Body of pancreas (tissue), 4 donors: Measurements from ENCODE around the gene ETFA.

Experiments used
- POLR2A ChIP-seq, 3 donors: fragments of 450-650 bp; IDR thresholded peaks; one replicate each; pipeline ENCODE4 v1.6.1; 2016; ENCODE audit warnings: antibody characterized with exemption in 3 of 3, mild to moderate bottlenecking in 2 of 3
- TF ChIP-seq, protein P1 (sequence below), 7 experiments: fragments of 450-650 bp in 4 of 7; fragments of 200-600 bp in 3 of 7; sonication (generic) in 3 of 7; IDR thresholded peaks; one replicate each; pipeline ENCODE4 v1.5.1; 2016 to 2019; ENCODE audit warnings: antibody characterized with exemption in 7 of 7

- TF ChIP-seq, protein P1, sequence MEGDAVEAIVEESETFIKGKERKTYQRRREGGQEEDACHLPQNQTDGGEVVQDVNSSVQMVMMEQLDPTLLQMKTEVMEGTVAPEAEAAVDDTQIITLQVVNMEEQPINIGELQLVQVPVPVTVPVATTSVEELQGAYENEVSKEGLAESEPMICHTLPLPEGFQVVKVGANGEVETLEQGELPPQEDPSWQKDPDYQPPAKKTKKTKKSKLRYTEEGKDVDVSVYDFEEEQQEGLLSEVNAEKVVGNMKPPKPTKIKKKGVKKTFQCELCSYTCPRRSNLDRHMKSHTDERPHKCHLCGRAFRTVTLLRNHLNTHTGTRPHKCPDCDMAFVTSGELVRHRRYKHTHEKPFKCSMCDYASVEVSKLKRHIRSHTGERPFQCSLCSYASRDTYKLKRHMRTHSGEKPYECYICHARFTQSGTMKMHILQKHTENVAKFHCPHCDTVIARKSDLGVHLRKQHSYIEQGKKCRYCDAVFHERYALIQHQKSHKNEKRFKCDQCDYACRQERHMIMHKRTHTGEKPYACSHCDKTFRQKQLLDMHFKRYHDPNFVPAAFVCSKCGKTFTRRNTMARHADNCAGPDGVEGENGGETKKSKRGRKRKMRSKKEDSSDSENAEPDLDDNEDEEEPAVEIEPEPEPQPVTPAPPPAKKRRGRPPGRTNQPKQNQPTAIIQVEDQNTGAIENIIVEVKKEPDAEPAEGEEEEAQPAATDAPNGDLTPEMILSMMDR (IDR thresholded peaks at IDR 0.05), result no peak
- no peak for TF ChIP-seq POLR2A (IDR thresholded peaks at IDR 0.05)
Observed at GRCh38 chr15:76165951-76166350, 145.3 kb downstream of the ETFA start.
